Spleen (tissue), 7 donors: Measurements from ENCODE around the gene OR8B12.

ENCODE experiments used
- CTCF ChIP-seq, 11 experiments: fragments of 200-600 bp in 7 of 11; fragments of 450-650 bp in 4 of 11; sonication (generic) in 4 of 11; IDR thresholded peaks in 8 of 11; conservative IDR thresholded peaks in 3 of 11; 1 replicate in 7 of 11; 2 replicates in 4 of 11; pipeline versions ENCODE4 v1.4.0 to v1.8.0; 2016 to 2021; ENCODE audit warnings: antibody characterized with exemption in 11 of 11, inconsistent platforms in 4 of 11, mild to moderate bottlenecking in 1 of 11
- POLR2A ChIP-seq, 3 donors: fragments of 450-650 bp; IDR thresholded peaks; one replicate each; pipeline ENCODE4 v1.5.1; 2017; ENCODE audit warnings: antibody characterized with exemption in 3 of 3, mild to moderate bottlenecking in 1 of 3
- POLR2AphosphoS5 ChIP-seq, 3 donors: sonication (generic); formaldehyde crosslinking; IDR thresholded peaks; one replicate each; pipeline ENCODE4 v1.5.1; 2017; ENCODE audit warnings: antibody characterized with exemption in 3 of 3
- donor health status: DM: no; HTN: no; CAD: no; lungs with moderate emphysema.
- donor health status: DM: no; HTN: no; CAD: no.
- donor health status: DM: no; HTN: no; CAD: no.

- TF ChIP-seq POLR2A (IDR thresholded peaks at IDR 0.05) (no peak), CTCF (IDR thresholded peaks at IDR 0.05 in 8 of 11, conservative IDR thresholded peaks at IDR 0.05 in 3 of 11) (no peak), POLR2AphosphoS5 (IDR thresholded peaks at IDR 0.05) (no peak)
These were observed 5.4 kb downstream of the OR8B12 start for GRCh38 chr11:124538019-124538418.
